Nephron progenitor cell (in vitro differentiated cells): ENCODE data around the gene PPFIBP2.

ENCODE experiments used
- DNase-seq: peaks from one replicate; pipeline ENCODE4 v3.0.0; 2021
- H3K27ac Mint-ChIP-seq: 2 replicates; pipeline ENCODE4 v1.8.0; 2021; ENCODE audit warnings: mild to moderate bottlenecking, moderate library complexity, mixed read lengths
- H3K27me3 Mint-ChIP-seq: 2 replicates; pipeline ENCODE4 v1.8.0; 2021; ENCODE audit warnings: mild to moderate bottlenecking, low read depth, mixed read lengths; ENCODE audit not compliant: poor library complexity
- H3K36me3 Mint-ChIP-seq: 2 replicates; pipeline ENCODE4 v1.8.0; 2021; ENCODE audit warnings: low read depth, mixed read lengths
- H3K4me1 Mint-ChIP-seq: 2 replicates; pipeline ENCODE4 v1.8.0; 2021; ENCODE audit warnings: mixed read lengths
- H3K4me3 Mint-ChIP-seq: 2 replicates; pipeline ENCODE4 v1.8.0; 2021; ENCODE audit warnings: mild to moderate bottlenecking, moderate library complexity, mixed read lengths
- H3K9me3 Mint-ChIP-seq: 2 replicates; pipeline ENCODE4 v1.8.0; 2021; ENCODE audit warnings: mild to moderate bottlenecking, moderate library complexity, mixed read lengths
- CTCF ChIP-seq: fragments of 200-600 bp; sonication (generic); IDR thresholded peaks from 2 replicates; pipeline ENCODE4 v1.5.0; 2021; ENCODE audit warnings: antibody characterized with exemption

PPFIBP2 gene

GRCh38 chr11:7518811-7519562 lies 5.2 kb downstream of the PPFIBP2 start:
- Mint-ChIP-seq H3K27ac (no peak overlapping the region), H3K9me3 (peaks cover 7% of the 10 kb centered on the region), H3K36me3 (peaks cover 6% of the 10 kb centered on the region), H3K4me1 (peaks cover 16% of the 10 kb centered on the region), H3K4me3 (no peak overlapping the region), H3K27me3 (peaks cover 34% of the 10 kb centered on the region)
- no peak for DNase-seq
- no peak for TF ChIP-seq CTCF

- no peak for DNase-seq
- TF ChIP-seq CTCF: no peak
- peaks cover 15% of the 10 kb centered on the region for H3K4me1 Mint-ChIP-seq
Measured at GRCh38 chr11:7520011-7520942, 6.5 kb downstream of the PPFIBP2 start.

GRCh38 chr11:7520981-7521487 lies 7.2 kb downstream of the PPFIBP2 start:
- peaks cover 13% of the 10 kb centered on the region for H3K4me1 Mint-ChIP-seq
- H3K4me3 Mint-ChIP-seq: no peak overlapping the region
- peaks cover 18% of the 10 kb centered on the region for H3K27me3 Mint-ChIP-seq
- no peak overlapping the region for H3K27ac Mint-ChIP-seq
- H3K9me3 Mint-ChIP-seq: peaks cover 7% of the 10 kb centered on the region
- TF ChIP-seq CTCF: no peak
- no peak for DNase-seq
- peaks cover 6% of the 10 kb centered on the region for H3K36me3 Mint-ChIP-seq

More at GRCh38 chr11:7520011-7520942, 6.5 kb downstream of the PPFIBP2 start:
- Mint-ChIP-seq H3K9me3 (peaks cover 7% of the 10 kb centered on the region), H3K4me3 (no peak overlapping the region), H3K27me3 (peaks cover 25% of the 10 kb centered on the region), H3K36me3 (peaks cover 6% of the 10 kb centered on the region), H3K27ac (no peak overlapping the region)

GRCh38 chr11:7522121-7522520 lies 8.3 kb downstream of the PPFIBP2 start:
- H3K36me3 Mint-ChIP-seq: peaks cover 6% of the 10 kb centered on the region
- peaks cover 13% of the 10 kb centered on the region for H3K4me1 Mint-ChIP-seq
- H3K27ac Mint-ChIP-seq: no peak overlapping the region
- H3K9me3 Mint-ChIP-seq: peaks cover 7% of the 10 kb centered on the region
- no peak overlapping the region for H3K4me3 Mint-ChIP-seq
- peaks cover 7% of the 10 kb centered on the region for H3K27me3 Mint-ChIP-seq
- TF ChIP-seq CTCF: no peak
- no peak for DNase-seq

- peaks cover 7% of the 10 kb centered on the region for H3K27me3 Mint-ChIP-seq
- H3K9me3 Mint-ChIP-seq: peaks cover 7% of the 10 kb centered on the region
- TF ChIP-seq CTCF: no peak
- H3K36me3 Mint-ChIP-seq: peaks cover 6% of the 10 kb centered on the region
- no peak for DNase-seq
- peaks cover 13% of the 10 kb centered on the region for H3K4me1 Mint-ChIP-seq
- H3K27ac Mint-ChIP-seq: no peak overlapping the region
- no peak overlapping the region for H3K4me3 Mint-ChIP-seq
Measured at GRCh38 chr11:7522546-7522945, 8.7 kb downstream of the PPFIBP2 start.
